GM19372 (cell line): ENCODE results near the gene USP43.

Experiments
- ATAC-seq: cut with Tn5 transposase; IDR thresholded peaks from one replicate; pipeline ENCODE4 v1.9.1; 2021; ENCODE audit warnings: mild to moderate bottlenecking, low read depth, moderate library complexity; ENCODE audit not compliant: unreplicated experiment

Gene USP43

GRCh38 chr17:9772658-9773057, 127.3 kb downstream of the USP43 start:
- no peak for ATAC-seq

- ATAC-seq = no peak
Measured at GRCh38 chr17:9776911-9777310, 131.6 kb downstream of the USP43 start.
